ENCODE measurements around the gene ENTPD2. TPM values are rescaled to one million over a fixed set of nuclear protein-coding genes. Genes with fewer than 3 reads are reported as not detected.

The ENTPD2 gene
- total and polyA plus RNA-seq, 9 of the 15 experiments (the other 6 are each of a cell fraction or from before 2014, with no cell fraction given) = 0.04 to 0.60 (median 0.14) TPM; not detected in 4

GRCh38 chr9:137015540-137015930 lies 38.3 kb downstream of the ENTPD2 start (continued):
- TF ChIP-seq SMC3 (conservative IDR thresholded peaks at IDR 0.05; ENCODE audit: insufficient read depth, low read depth, low read length) (no peak), HBP1 (CRISPR knock-in tag; IDR thresholded peaks at IDR 0.05) (no peak), CHAMP1 (IDR thresholded peaks at IDR 0.05) (no peak), SUPT5H (IDR thresholded peaks at IDR 0.05) (no peak), GMEB1 (CRISPR knock-in tag; IDR thresholded peaks at IDR 0.05) (no peak), MXD1 (CRISPR knock-in tag; IDR thresholded peaks at IDR 0.05; ENCODE audit: borderline replicate concordance, poor library complexity, severe bottlenecking) (no peak), DEAF1 (CRISPR knock-in tag; IDR thresholded peaks at IDR 0.05) (no peak), RBM34 (IDR thresholded peaks at IDR 0.05; ENCODE audit: borderline replicate concordance, insufficient read depth, low read length) (no peak), IFI16 (CRISPR knock-in tag; IDR thresholded peaks at IDR 0.05) (no peak)

All from K562 (cell line).